Mesendoderm (in vitro differentiated cells): ENCODE data around the gene UNC119B.

Experiments
- DNase-seq: peaks from one replicate; pipeline ENCODE4 v3.0.0; 2013
- H2AK5ac ChIP-seq: 2 replicates; pipeline ENCODE4 v1.6.1; 2013; ENCODE audit warnings: low read length, inconsistent platforms
- H2BK120ac ChIP-seq: 2 replicates; pipeline ENCODE4 v1.6.1; 2013; ENCODE audit warnings: low read depth, mild to moderate bottlenecking, low read length, moderate library complexity, mixed read lengths
- H2BK15ac ChIP-seq: replicated peaks from 2 replicates; pipeline ENCODE4 v1.6.1; 2013; ENCODE audit warnings: low read depth, mild to moderate bottlenecking, moderate library complexity
- H2BK5ac ChIP-seq: 2 replicates; pipeline ENCODE4 v1.6.1; 2013; ENCODE audit warnings: low read length, inconsistent platforms
- H3K18ac ChIP-seq: 2 replicates; pipeline ENCODE4 v1.6.1; 2013; ENCODE audit warnings: mild to moderate bottlenecking, low read length, mixed read lengths
- H3K23ac ChIP-seq: one replicate; pipeline ENCODE4 v1.6.1; 2013; ENCODE audit warnings: low read length
- H3K27ac ChIP-seq: 2 replicates; pipeline ENCODE4 v1.5.1; 2013; ENCODE audit warnings: low read depth, mild to moderate bottlenecking, inconsistent platforms, low read length, moderate library complexity
- H3K27me3 ChIP-seq: 2 replicates; pipeline ENCODE4 v1.6.1; 2013; ENCODE audit warnings: low read length, control low read depth, mild to moderate bottlenecking, inconsistent platforms; ENCODE audit not compliant: insufficient read depth, poor library complexity
- H3K36me3 ChIP-seq: 2 replicates; pipeline ENCODE4 v1.6.1; 2013; ENCODE audit warnings: low read length, inconsistent platforms; ENCODE audit not compliant: control insufficient read depth, insufficient read depth
- H3K4ac ChIP-seq: one replicate; pipeline ENCODE4 v1.6.1; 2013; ENCODE audit warnings: low read depth, mild to moderate bottlenecking, low read length, moderate library complexity
- H3K4me1 ChIP-seq: 2 replicates; pipeline ENCODE4 v1.6.1; 2013; ENCODE audit warnings: low read depth, low read length, inconsistent platforms; ENCODE audit not compliant: control insufficient read depth
- H3K4me2 ChIP-seq: 2 replicates; pipeline ENCODE4 v1.6.1; 2013; ENCODE audit warnings: low read length
- H3K4me3 ChIP-seq: 2 replicates; pipeline ENCODE4 v1.5.1; 2013; ENCODE audit warnings: mild to moderate bottlenecking, low read length
- H3K56ac ChIP-seq: one replicate; pipeline ENCODE4 v1.6.1; 2013; ENCODE audit warnings: low read length
- H3K79me1 ChIP-seq: 2 replicates; pipeline ENCODE4 v1.6.1; 2013; ENCODE audit warnings: low read length, inconsistent platforms
- H3K79me2 ChIP-seq: 2 replicates; pipeline ENCODE4 v1.6.1; 2013; ENCODE audit warnings: mild to moderate bottlenecking, low read length; ENCODE audit not compliant: control insufficient read depth, insufficient read depth
- H3K9ac ChIP-seq: 2 replicates; pipeline ENCODE4 v1.6.1; 2013; ENCODE audit warnings: low read length, inconsistent platforms
- H4K5ac ChIP-seq: one replicate; pipeline ENCODE4 v1.6.1; 2013; ENCODE audit warnings: low read length
- H4K8ac ChIP-seq: one replicate; pipeline ENCODE4 v1.6.1; 2013; ENCODE audit warnings: low read depth, mild to moderate bottlenecking, control low read depth, low read length, moderate library complexity
- WGBS: extraction: QIAGEN DNeasy Blood & Tissue Kit; methylation state at CpG from one replicate; pipeline ENCODE4 v1.1.7; 2013; ENCODE audit warnings: low lambda C conversion rate, missing lambda C conversion rate; ENCODE audit not compliant: insufficient coverage; ENCODE audit errors: extremely low coverage; 5-methylcytosine and 5-hydroxymethylcytosine counted together

Gene UNC119B

DNA sequence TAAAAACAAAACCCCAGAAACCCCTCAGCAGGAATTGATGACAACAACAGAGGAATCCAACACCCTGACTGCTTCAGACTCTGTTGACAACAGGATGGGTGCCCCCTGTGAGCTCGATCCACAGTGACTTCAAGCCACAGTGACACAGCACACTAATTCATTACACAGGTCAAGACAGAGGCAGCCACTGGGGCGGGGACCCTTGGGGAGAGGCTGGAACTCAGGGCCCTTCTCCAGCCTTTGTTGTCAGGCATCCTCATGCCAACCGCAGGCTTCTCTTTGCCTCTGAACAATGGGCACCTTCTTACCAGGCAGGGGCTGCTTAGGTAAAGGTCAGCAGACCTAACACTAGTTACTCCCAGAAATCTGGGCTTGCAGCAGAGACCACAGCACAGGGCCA is 53.0 kb downstream of the UNC119B start:
- no peaks in the 10 kb centered on the region for H3K79me1 ChIP-seq
- no peaks in the 10 kb centered on the region for H3K79me2 ChIP-seq
- no peak overlapping the region for H2BK120ac ChIP-seq
- H3K56ac ChIP-seq, result no peak overlapping the region
- H3K18ac ChIP-seq, result no peak overlapping the region
- H2BK5ac ChIP-seq, result no peak overlapping the region
- H3K27ac ChIP-seq, result no peak overlapping the region
- WGBS, result no CpG with 5 or more reads among the region's 3 CpGs
- H3K4me3 ChIP-seq, result no peak overlapping the region
- H3K27me3 ChIP-seq, result no peaks in the 10 kb centered on the region
- no peak overlapping the region for H3K4me2 ChIP-seq
- no peak overlapping the region for H3K23ac ChIP-seq
- H3K36me3 ChIP-seq, result peaks cover 4% of the 10 kb centered on the region
- no peak overlapping the region for H2BK15ac ChIP-seq
- no peak overlapping the region for H3K9ac ChIP-seq
- H2AK5ac ChIP-seq, result no peak overlapping the region
- H3K4ac ChIP-seq, result no peak overlapping the region
- H4K8ac ChIP-seq, result no peak overlapping the region
- no peak overlapping the region for H4K5ac ChIP-seq
- H3K4me1 ChIP-seq, result no peaks in the 10 kb centered on the region
- no peak for DNase-seq

DNA sequence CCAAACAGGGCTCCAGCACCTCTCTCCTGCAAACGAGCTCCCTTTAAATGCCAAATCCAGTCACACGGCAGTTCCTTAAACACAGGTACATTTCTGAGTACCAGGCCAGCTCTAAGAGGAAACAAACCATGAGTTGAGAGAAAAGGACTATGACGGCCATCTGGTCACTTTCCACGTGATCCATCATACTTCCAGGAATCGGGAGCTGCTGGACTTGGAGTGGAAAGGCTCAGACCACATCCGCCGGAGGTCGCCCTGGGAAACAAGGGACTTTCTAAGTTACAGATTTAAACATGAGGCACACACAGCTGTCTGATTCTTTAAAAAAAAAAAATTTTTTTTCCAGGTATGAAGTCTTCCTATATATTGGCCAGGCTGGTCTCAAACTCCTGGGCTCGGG is 54.6 kb downstream of the UNC119B start:
- Histone ChIP-seq H3K4me3 (no peak overlapping the region), H3K9ac (no peak overlapping the region), H3K4me2 (no peak overlapping the region), H2BK120ac (no peak overlapping the region), H3K4ac (no peak overlapping the region), H3K27me3 (no peaks in the 10 kb centered on the region), H3K79me1 (no peaks in the 10 kb centered on the region), H3K56ac (no peak overlapping the region), H3K4me1 (no peaks in the 10 kb centered on the region), H3K27ac (no peak overlapping the region), H2BK15ac (no peak overlapping the region), H3K36me3 (peaks cover 7% of the 10 kb centered on the region), H2AK5ac (no peak overlapping the region), H2BK5ac (no peak overlapping the region), H3K18ac (no peak overlapping the region), H3K23ac (no peak overlapping the region), H4K5ac (no peak overlapping the region), H4K8ac (no peak overlapping the region), H3K79me2 (no peaks in the 10 kb centered on the region)
- WGBS, result no CpG with 5 or more reads among the region's 9 CpGs
- no peak for DNase-seq

DNA sequence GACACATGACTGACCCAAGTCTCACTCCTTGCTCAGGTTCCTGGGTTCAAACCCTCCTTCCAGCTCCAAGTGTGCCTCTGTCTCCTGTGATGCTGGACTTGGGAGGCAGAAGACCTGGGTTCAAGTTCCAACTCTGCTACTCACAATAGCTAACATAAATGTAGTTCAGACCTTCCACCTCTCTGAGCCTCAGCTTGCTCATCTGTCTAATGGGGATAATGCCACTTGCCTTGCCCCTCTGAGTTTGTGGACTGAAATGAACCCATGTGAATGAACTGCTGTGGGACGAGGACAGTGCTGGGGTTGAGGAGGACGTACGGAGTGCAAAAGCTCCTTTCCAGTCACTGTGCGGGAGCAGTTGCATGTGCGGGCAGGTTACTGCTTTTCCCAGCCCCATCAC is 56.3 kb downstream of the UNC119B start:
- Histone ChIP-seq H3K4me2 (no peak overlapping the region), H4K5ac (no peak overlapping the region), H3K27me3 (no peaks in the 10 kb centered on the region), H2BK120ac (no peak overlapping the region), H3K4me3 (no peak overlapping the region), H3K36me3 (peaks cover 7% of the 10 kb centered on the region), H3K79me1 (no peaks in the 10 kb centered on the region), H3K4me1 (no peaks in the 10 kb centered on the region), H3K79me2 (no peaks in the 10 kb centered on the region), H3K56ac (no peak overlapping the region), H3K27ac (no peak overlapping the region), H3K18ac (no peak overlapping the region), H3K9ac (no peak overlapping the region), H2BK5ac (no peak overlapping the region), H3K4ac (no peak overlapping the region), H2AK5ac (no peak overlapping the region), H2BK15ac (no peak overlapping the region), H3K23ac (no peak overlapping the region), H4K8ac (no peak overlapping the region)
- no CpG with 5 or more reads among the region's 5 CpGs for WGBS
- no peak for DNase-seq

DNA sequence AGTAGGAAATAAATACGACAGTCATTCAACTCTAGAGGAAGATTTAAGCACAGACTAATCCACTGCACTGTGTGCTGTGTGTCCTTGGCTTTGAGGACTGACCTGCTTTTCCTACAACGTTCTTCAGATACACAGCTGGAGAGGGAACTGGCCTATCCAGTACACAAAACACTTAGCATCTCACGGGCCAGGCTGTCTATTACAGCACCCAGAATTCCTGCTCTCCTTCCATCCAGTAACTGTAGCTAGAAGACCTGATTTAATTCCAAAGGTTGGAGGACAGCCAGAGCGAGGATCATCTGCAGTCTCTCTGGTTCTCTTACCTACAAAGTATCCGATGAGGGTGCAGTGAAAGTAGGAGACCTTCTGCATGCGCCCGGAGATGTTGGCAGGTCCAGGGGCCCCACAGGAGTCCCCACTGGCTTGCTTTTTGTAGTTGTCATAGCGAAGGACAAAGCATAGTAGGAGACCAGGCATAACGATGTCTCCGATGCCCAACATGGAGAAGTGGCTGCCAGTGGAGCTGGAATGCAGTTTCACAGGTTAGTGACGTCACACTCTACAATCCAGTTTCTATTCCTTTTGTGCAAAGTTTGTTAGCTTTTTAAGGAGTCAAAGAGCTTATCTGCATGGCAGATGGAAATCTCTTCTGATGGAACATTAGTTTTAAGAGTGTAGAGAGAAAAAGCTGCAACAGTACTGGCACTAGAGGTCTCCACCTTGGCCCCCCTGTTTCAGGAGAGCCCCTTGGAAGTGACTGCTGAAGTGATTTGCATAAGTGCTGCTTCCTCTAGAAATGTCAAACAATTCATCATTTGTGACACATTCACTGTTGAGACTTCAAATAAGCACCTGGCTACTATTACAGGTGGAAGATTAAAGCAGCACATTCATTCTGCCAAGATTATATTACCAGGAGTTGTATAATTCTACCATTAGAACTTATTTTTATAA is 57.1 kb downstream of the UNC119B start:
- no peak overlapping the region for H2BK5ac ChIP-seq
- H3K27me3 ChIP-seq, result no peaks in the 10 kb centered on the region
- no peaks in the 10 kb centered on the region for H3K79me2 ChIP-seq
- no peaks in the 10 kb centered on the region for H3K79me1 ChIP-seq
- no peak overlapping the region for H3K23ac ChIP-seq
- H3K4me3 ChIP-seq, result no peak overlapping the region
- H2BK120ac ChIP-seq, result no peak overlapping the region
- H3K4me2 ChIP-seq, result no peak overlapping the region
- no peak overlapping the region for H3K4ac ChIP-seq
- no peak overlapping the region for H4K8ac ChIP-seq
- H3K56ac ChIP-seq, result no peak overlapping the region
- peaks cover 7% of the 10 kb centered on the region for H3K36me3 ChIP-seq
- no CpG with 5 or more reads among the region's 11 CpGs for WGBS
- H3K9ac ChIP-seq, result no peak overlapping the region
- H3K27ac ChIP-seq, result no peak overlapping the region
- no peak overlapping the region for H4K5ac ChIP-seq
- no peak overlapping the region for H2BK15ac ChIP-seq
- no peak for DNase-seq
- H3K18ac ChIP-seq, result no peak overlapping the region
- no peaks in the 10 kb centered on the region for H3K4me1 ChIP-seq
- no peak overlapping the region for H2AK5ac ChIP-seq

DNA sequence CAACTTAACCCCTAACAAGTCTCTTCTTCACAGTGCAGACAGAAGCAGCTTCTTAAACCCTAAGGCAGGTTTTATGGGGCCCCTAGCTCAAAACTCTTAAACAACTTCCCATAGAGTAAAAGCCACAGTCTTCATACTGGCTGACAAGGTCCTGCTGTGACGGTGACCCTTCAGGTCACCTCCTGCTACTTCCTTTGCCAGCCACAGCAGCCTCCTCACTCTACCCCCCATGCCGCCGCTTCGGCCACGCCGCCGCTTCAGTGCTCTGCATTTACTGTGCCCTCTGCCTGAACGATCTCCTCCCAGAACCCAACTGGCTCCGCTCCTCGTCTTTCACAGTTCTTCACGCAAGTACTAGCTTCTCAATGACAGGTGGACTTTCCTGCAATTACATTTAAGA is 60.8 kb downstream of the UNC119B start:
- H3K4me3 ChIP-seq, result no peak overlapping the region
- H3K4me2 ChIP-seq, result no peak overlapping the region
- no peak overlapping the region for H2BK5ac ChIP-seq
- H3K27ac ChIP-seq, result no peak overlapping the region
- H3K4me1 ChIP-seq, result no peaks in the 10 kb centered on the region
- H3K56ac ChIP-seq, result no peak overlapping the region
- H2BK120ac ChIP-seq, result no peak overlapping the region
- DNase-seq, result no peak
- H3K79me1 ChIP-seq, result no peaks in the 10 kb centered on the region
- no peak overlapping the region for H4K5ac ChIP-seq
- H3K4ac ChIP-seq, result no peak overlapping the region
- H3K23ac ChIP-seq, result no peak overlapping the region
- WGBS, result no CpG with 5 or more reads among the region's 11 CpGs
- no peak overlapping the region for H4K8ac ChIP-seq
- no peak overlapping the region for H2AK5ac ChIP-seq
- no peak overlapping the region for H2BK15ac ChIP-seq
- no peaks in the 10 kb centered on the region for H3K79me2 ChIP-seq
- H3K36me3 ChIP-seq, result peaks cover 5% of the 10 kb centered on the region
- no peak overlapping the region for H3K18ac ChIP-seq
- H3K27me3 ChIP-seq, result no peaks in the 10 kb centered on the region
- no peak overlapping the region for H3K9ac ChIP-seq
